H1 (cell line): ENCODE measurements around the gene CORO1C. TPM values are rescaled to one million over a fixed set of nuclear protein-coding genes. Genes with fewer than 3 reads are reported as not detected.

ENCODE experiments used
- CTCF ChIA-PET: fragments of 300-600 bp; sonication (Branson Sonifier 250); formaldehyde crosslinking; loops from one replicate; lab custom pipeline; 2021; ENCODE audit not compliant: partially characterized antibody; lab: Charles Lee
- POLR2A ChIA-PET: fragments of 300-600 bp; sonication (Branson Sonifier 250); formaldehyde crosslinking; loops from one replicate; lab custom pipeline; 2021; ENCODE audit warnings: inconsistent platforms; ENCODE audit not compliant: partially characterized antibody; lab: Charles Lee
- DNase-seq, 2 experiments: peaks; one replicate each; pipeline versions ENCODE4 v3.0.0 to v3.0.0-alpha.2; 2010 to 2022; ENCODE audit warnings: low spot score in 2 of 2, low read depth in 1 of 2, mixed read lengths in 1 of 2
- FAIRE-seq: peaks from 2 replicates; lab custom pipeline; 2011; peaks lifted over from hg19 to GRCh38; lab: Jason Lieb, UNC
- H2AFZ ChIP-seq: 2 replicates; pipeline ENCODE4 v1.8.1; 2012; ENCODE audit warnings: low read length, inconsistent platforms
- H2AK5ac ChIP-seq: 2 replicates; pipeline ENCODE4 v1.6.1; 2013; ENCODE audit warnings: low read depth, low read length
- H2BK120ac ChIP-seq: replicated peaks from 2 replicates; pipeline ENCODE3; 2013; ENCODE audit warnings: low read depth, low read length, inconsistent platforms
- H2BK12ac ChIP-seq: 2 replicates; pipeline ENCODE4 v1.6.1; 2013; ENCODE audit warnings: low read depth, low read length
- H2BK15ac ChIP-seq: 2 replicates; pipeline ENCODE4 v1.6.1; 2013; ENCODE audit warnings: low read length
- H2BK20ac ChIP-seq: 2 replicates; pipeline ENCODE4 v1.6.1; 2013; ENCODE audit warnings: low read length
- H2BK5ac ChIP-seq: 2 replicates; pipeline ENCODE4 v1.6.1; 2013; ENCODE audit warnings: low read depth, low read length
- H3K14ac ChIP-seq: 2 replicates; pipeline ENCODE4 v1.6.1; 2013; ENCODE audit warnings: inconsistent platforms; ENCODE audit not compliant: insufficient read length
- H3K18ac ChIP-seq: 2 replicates; pipeline ENCODE4 v1.6.1; 2013; ENCODE audit warnings: low read length; ENCODE audit errors: extremely low read depth
- H3K23ac ChIP-seq: 2 replicates; pipeline ENCODE4 v1.6.1; 2013; ENCODE audit warnings: inconsistent platforms; ENCODE audit not compliant: insufficient read length
- H3K23me2 ChIP-seq: 2 replicates; pipeline ENCODE4 v1.6.1; 2013; ENCODE audit warnings: low read depth, low read length
- H3K27ac ChIP-seq: 2 replicates; pipeline ENCODE4 v1.6.1; 2011; ENCODE audit warnings: low read depth, low read length, inconsistent platforms
- H3K27me3 ChIP-seq, 4 experiments: replicated peaks in 1 of 4; 1 replicate in 1 of 4; 2 replicates in 3 of 4; pipeline versions ENCODE4 v1.6.1 to v1.8.1; 2011 to 2013; ENCODE audit warnings: low read length in 3 of 4, mild to moderate bottlenecking in 3 of 4, inconsistent platforms in 2 of 4, mixed read lengths in 2 of 4, moderate library complexity in 1 of 4; ENCODE audit not compliant: control insufficient read depth in 3 of 4, insufficient read depth in 3 of 4; ENCODE audit errors: extremely low read depth in 1 of 4
- H3K36me3 ChIP-seq, 4 experiments: 2 replicates each; pipeline versions ENCODE4 v1.6.1 to v1.8.1; 2011 to 2013; ENCODE audit warnings: mild to moderate bottlenecking in 4 of 4, low read length in 3 of 4, moderate library complexity in 2 of 4, control low read depth in 1 of 4, inconsistent platforms in 1 of 4; ENCODE audit not compliant: insufficient read depth in 4 of 4, control insufficient read depth in 2 of 4
- H3K4ac ChIP-seq: replicated peaks from 2 replicates; pipeline ENCODE3; 2013; ENCODE audit warnings: low read length, low read depth, mixed read lengths, inconsistent platforms; ENCODE audit not compliant: insufficient read length
- H3K4me1 ChIP-seq, 4 experiments: replicated peaks in 1 of 4; 1 replicate in 1 of 4; 2 replicates in 3 of 4; pipeline versions ENCODE4 v1.6.1 to v1.8.1; 2011 to 2013; ENCODE audit warnings: low read length in 3 of 4, inconsistent platforms in 2 of 4, mixed read lengths in 1 of 4; ENCODE audit not compliant: insufficient read depth in 4 of 4, control insufficient read depth in 3 of 4
- H3K4me2 ChIP-seq, 2 experiments: 2 replicates each; pipeline versions ENCODE4 v1.6.1 to v1.8.1; 2011 to 2013; ENCODE audit warnings: low read depth in 2 of 2, low read length in 2 of 2, control low read depth in 1 of 2, inconsistent platforms in 1 of 2, mild to moderate bottlenecking in 1 of 2; ENCODE audit not compliant: insufficient read depth in 1 of 2
- H3K4me3 ChIP-seq, 4 experiments: fragments of 200-600, 300-600 bp in 1 of 4; sonication (generic), shearing (Covaris generic), sonication (Bioruptor Twin) in 1 of 4; 2 replicates each; pipeline versions ENCODE4 v1.5.1 to v1.8.1; 2011 to 2016; ENCODE audit warnings: low read length in 4 of 4, low read depth in 3 of 4, control low read depth in 2 of 4, inconsistent platforms in 2 of 4, mild to moderate bottlenecking in 2 of 4, mixed read lengths in 1 of 4, moderate library complexity in 1 of 4; ENCODE audit not compliant: insufficient read depth in 2 of 4; ENCODE audit errors: extremely low read depth in 1 of 4
- H3K56ac ChIP-seq: replicated peaks from 2 replicates; pipeline ENCODE3; 2013; ENCODE audit warnings: low read depth, mild to moderate bottlenecking, mixed read lengths, low read length, inconsistent platforms; ENCODE audit not compliant: insufficient read length
- H3K79me1 ChIP-seq: 2 replicates; pipeline ENCODE4 v1.6.1; 2013; ENCODE audit warnings: low read depth, low read length, control low read depth
- H3K79me2 ChIP-seq, 2 experiments: 2 replicates each; pipeline versions ENCODE4 v1.6.1 to v1.8.1; 2012 to 2013; ENCODE audit warnings: low read length in 2 of 2, mild to moderate bottlenecking in 2 of 2, inconsistent platforms in 1 of 2; ENCODE audit not compliant: insufficient read depth in 2 of 2, control insufficient read depth in 1 of 2
- H3K9ac ChIP-seq, 4 experiments: replicated peaks in 1 of 4; 1 replicate in 1 of 4; 2 replicates in 3 of 4; pipeline versions ENCODE4 v1.6.1 to v1.8.1; 2011 to 2013; ENCODE audit warnings: low read depth in 3 of 4, low read length in 3 of 4, control low read depth in 2 of 4, mild to moderate bottlenecking in 2 of 4, moderate library complexity in 2 of 4, inconsistent platforms in 1 of 4; ENCODE audit errors: extremely low read depth in 1 of 4
- H3K9me3 ChIP-seq, 2 experiments: 2 replicates each; pipeline versions ENCODE4 v1.6.1 to v1.8.1; 2012 to 2013; ENCODE audit warnings: mild to moderate bottlenecking in 2 of 2, moderate library complexity in 2 of 2, control low read depth in 1 of 2, inconsistent platforms in 1 of 2, low read depth in 1 of 2, low read length in 1 of 2, mixed read lengths in 1 of 2; ENCODE audit not compliant: insufficient read depth in 2 of 2
- H4K20me1 ChIP-seq, 2 experiments: replicated peaks in 1 of 2; 2 replicates each; pipeline versions ENCODE3 to v1.8.1; 2011 to 2013; ENCODE audit warnings: inconsistent platforms in 2 of 2, low read length in 2 of 2, mild to moderate bottlenecking in 1 of 2; ENCODE audit not compliant: insufficient read depth in 2 of 2, control insufficient read depth in 1 of 2
- H4K5ac ChIP-seq: 2 replicates; pipeline ENCODE4 v1.6.1; 2013; ENCODE audit warnings: low read length, low read depth, mixed read lengths, inconsistent platforms; ENCODE audit not compliant: insufficient read length
- H4K8ac ChIP-seq: 2 replicates; pipeline ENCODE4 v1.8.0; 2013; ENCODE audit warnings: mild to moderate bottlenecking, moderate library complexity, low read length, inconsistent platforms; ENCODE audit not compliant: insufficient read depth; ENCODE audit errors: extremely low read depth
- H4K91ac ChIP-seq: replicated peaks from 2 replicates; pipeline ENCODE3; 2013; ENCODE audit warnings: low read length, mixed read lengths, inconsistent platforms; ENCODE audit not compliant: insufficient read length
- GABPA ChIP-seq: IDR thresholded peaks from 2 replicates; pipeline ENCODE4 v1.6.1; 2011; ENCODE audit warnings: mild to moderate bottlenecking, low read length, moderate library complexity, borderline replicate concordance; ENCODE audit not compliant: insufficient read depth
- SIN3A ChIP-seq, 2 experiments: IDR thresholded peaks in 1 of 2; conservative IDR thresholded peaks in 1 of 2; 2 replicates each; pipeline ENCODE4 v1.6.1; 2011 to 2012; ENCODE audit warnings: low read length in 2 of 2, improper control_type of control experiment in 1 of 2, low read depth in 1 of 2, mild to moderate bottlenecking in 1 of 2
- SIRT6 ChIP-seq: IDR thresholded peaks from one replicate; pipeline ENCODE4 v1.7.1; 2012; ENCODE audit warnings: low read length, inconsistent platforms
- ZNF274 ChIP-seq: IDR thresholded peaks from 2 replicates; pipeline ENCODE4 v1.7.0; 2012; ENCODE audit warnings: low read length, borderline replicate concordance; ENCODE audit errors: extremely low read depth
- polyA plus RNA-seq, 7 experiments: library from polyadenylated mRNA; depleted of rRNA in 3 of 7; stranded (reverse) in 5 of 7; unstranded in 2 of 7; fragments of >200 nt in 5 of 7; fragments of 200-250 nt in 2 of 7; gene quantifications; 1 replicate in 5 of 7; 2 replicates in 1 of 7; 4 replicates in 1 of 7; pipeline versions ENCODE4 v1.2.1 to v1.2.3, GENCODE V29; 2011 to 2013; ENCODE audit warnings: missing spikeins in 2 of 7, mixed read lengths in 2 of 7
- total RNA-seq: library from RNA; stranded (reverse); fragmentation: NEBNext Ultra II Directional; extraction: Animal tissue kit (Norgen Biotek cat#: 25700); gene quantifications from 2 replicates; pipeline ENCODE4 v1.2.1, GENCODE V29; 2021

Gene CORO1C
- total and polyA plus RNA-seq, 2 of the 8 experiments (the other 6 are each of a cell fraction or from before 2014, with no cell fraction given): 72.7 to 120 TPM

GRCh38 chr12:108724890-108725151 lies 6.5 kb downstream of the CORO1C start:
- Histone ChIP-seq H3K4me2 (no peak overlapping the region), H4K5ac (no peak overlapping the region), H4K91ac (no peak overlapping the region), H4K20me1 (peaks cover 2 to 9% of the 10 kb centered on the region in 2 experiments), H3K79me2 (peaks cover 12 to 96% of the 10 kb centered on the region in 2 experiments), H3K27me3 (no peaks in the 10 kb centered on the region), H3K4ac (no peak overlapping the region), H3K23ac (no peak overlapping the region), H3K9ac (no peak overlapping the region), H3K27ac (no peak overlapping the region), H2BK15ac (no peak overlapping the region), H2BK5ac (no peak overlapping the region), H3K18ac (no peak overlapping the region), H3K4me3 (no peak overlapping the region), H3K4me1 (peaks cover 0 to 13% (median 6%) of the 10 kb centered on the region in 4 experiments; a peak in 6 of 7 replicates), H2AK5ac (no peak overlapping the region), H2BK20ac (no peak overlapping the region), H2BK120ac (no peak overlapping the region), H4K8ac (no peak overlapping the region), H2AFZ (no peak overlapping the region), H3K36me3 (no peaks in the 10 kb centered on the region), H3K9me3 (no peaks in the 10 kb centered on the region), H2BK12ac (no peak overlapping the region), H3K23me2 (no peaks in the 10 kb centered on the region), H3K56ac (no peak overlapping the region), H3K79me1 (peaks cover 8% of the 10 kb centered on the region; the same call in 1 of the 2 replicates), H3K14ac (no peak overlapping the region)
- no peak for DNase-seq
- ChIA-PET CTCF (interaction anchor here (0.8 to 3.6 kb wide), 5 partner anchors 22 to 114 kb away, joined by 3 to 10 read pairs (median 4); no protein-coding TSS in a partner anchor), POLR2A (interaction anchor here (1.4 to 2.5 kb wide), 3 partner anchors 9 to 33 kb away, joined by 5 to 11 read pairs (median 5); no protein-coding TSS in a partner anchor)
- no peak for FAIRE-seq
- TF ChIP-seq ZNF274 (no peak), GABPA (no peak), SIRT6 (no peak), SIN3A (conservative IDR thresholded peaks at IDR 0.05 in 1 of 2, IDR thresholded peaks at IDR 0.05 in 1 of 2; ENCODE audit: low read depth in 1 of 2, low read length in 2 of 2) (no peak)
